ENCODE measurements around the gene RPTOR.

RPTOR gene

DNA sequence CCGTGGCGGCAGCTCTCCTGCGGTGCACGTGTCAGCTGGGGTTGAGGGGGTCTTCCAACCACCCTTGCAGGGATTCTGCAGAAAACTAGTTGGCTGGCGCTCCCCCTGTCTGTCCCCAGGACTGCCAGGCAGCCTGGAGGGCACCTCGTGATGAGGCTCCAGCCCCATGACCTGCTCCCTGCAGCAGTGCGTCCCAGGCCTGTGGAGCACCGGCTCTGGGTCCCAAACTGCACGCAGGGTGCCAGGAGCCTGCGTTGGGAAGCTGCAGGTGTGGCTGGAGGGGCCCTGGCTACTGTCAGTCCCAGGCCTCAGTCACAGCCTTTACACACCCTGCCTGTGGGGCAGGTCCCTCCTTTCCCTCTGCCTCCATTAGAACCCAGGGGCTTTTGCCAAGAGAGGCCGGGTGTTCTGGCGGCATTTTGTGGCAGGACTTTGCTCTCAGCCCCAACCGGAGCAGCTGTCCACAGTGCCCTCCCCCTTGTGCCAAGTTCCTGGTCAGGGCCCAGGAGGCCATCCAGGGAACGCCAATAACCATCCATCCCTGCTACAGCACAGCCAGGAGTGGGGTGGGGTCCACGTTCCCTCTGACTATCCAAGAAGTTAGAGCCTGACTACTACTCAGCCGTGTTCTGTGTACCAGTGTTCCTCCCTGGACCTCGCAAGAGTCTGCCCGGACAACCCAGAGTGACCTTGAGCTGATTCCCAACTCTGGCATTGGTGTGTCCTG lies 456.2 kb downstream of the RPTOR start:
- Histone ChIP-seq H3K4me3 (ENCODE audit: low read depth, low read length) (no peak overlapping the region), H3K36me3 (ENCODE audit: control insufficient read depth in 2 of 2, insufficient read depth in 1 of 2, low read length in 2 of 2) (peaks cover 0 to 45% of the 10 kb centered on the region in 2 experiments; a peak in 2 of 3 replicates), H3K27ac (ENCODE audit: extremely low read depth, low read depth, low read length) (no peak overlapping the region), H3K4me1 (ENCODE audit: control insufficient read depth, insufficient read depth, low read length) (peaks cover 10% of the 10 kb centered on the region), H3K9me3 (ENCODE audit: control insufficient read depth, insufficient read depth, low read depth, low read length) (no peaks in the 10 kb centered on the region)
- peak; percentile 25; the same call in 1 of the 2 replicates for TF ChIP-seq ZIC2 (tag by site-specific recombination; IDR thresholded peaks at IDR 0.05)
- TF ChIP-seq ZFP69B (tag by site-specific recombination; IDR thresholded peaks at IDR 0.05) = peak; percentile 34; the same call in 1 of the 2 replicates
- TF ChIP-seq, protein P1, sequence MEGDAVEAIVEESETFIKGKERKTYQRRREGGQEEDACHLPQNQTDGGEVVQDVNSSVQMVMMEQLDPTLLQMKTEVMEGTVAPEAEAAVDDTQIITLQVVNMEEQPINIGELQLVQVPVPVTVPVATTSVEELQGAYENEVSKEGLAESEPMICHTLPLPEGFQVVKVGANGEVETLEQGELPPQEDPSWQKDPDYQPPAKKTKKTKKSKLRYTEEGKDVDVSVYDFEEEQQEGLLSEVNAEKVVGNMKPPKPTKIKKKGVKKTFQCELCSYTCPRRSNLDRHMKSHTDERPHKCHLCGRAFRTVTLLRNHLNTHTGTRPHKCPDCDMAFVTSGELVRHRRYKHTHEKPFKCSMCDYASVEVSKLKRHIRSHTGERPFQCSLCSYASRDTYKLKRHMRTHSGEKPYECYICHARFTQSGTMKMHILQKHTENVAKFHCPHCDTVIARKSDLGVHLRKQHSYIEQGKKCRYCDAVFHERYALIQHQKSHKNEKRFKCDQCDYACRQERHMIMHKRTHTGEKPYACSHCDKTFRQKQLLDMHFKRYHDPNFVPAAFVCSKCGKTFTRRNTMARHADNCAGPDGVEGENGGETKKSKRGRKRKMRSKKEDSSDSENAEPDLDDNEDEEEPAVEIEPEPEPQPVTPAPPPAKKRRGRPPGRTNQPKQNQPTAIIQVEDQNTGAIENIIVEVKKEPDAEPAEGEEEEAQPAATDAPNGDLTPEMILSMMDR (tag by site-specific recombination; IDR thresholded peaks at IDR 0.05) = no peak
- POLR2A ChIA-PET = no interaction called here
- CTCF ChIA-PET = interaction anchor here (1.1 kb wide), 1 partner anchor 18 kb away, joined by 3 read pairs; no protein-coding TSS in a partner anchor

DNA sequence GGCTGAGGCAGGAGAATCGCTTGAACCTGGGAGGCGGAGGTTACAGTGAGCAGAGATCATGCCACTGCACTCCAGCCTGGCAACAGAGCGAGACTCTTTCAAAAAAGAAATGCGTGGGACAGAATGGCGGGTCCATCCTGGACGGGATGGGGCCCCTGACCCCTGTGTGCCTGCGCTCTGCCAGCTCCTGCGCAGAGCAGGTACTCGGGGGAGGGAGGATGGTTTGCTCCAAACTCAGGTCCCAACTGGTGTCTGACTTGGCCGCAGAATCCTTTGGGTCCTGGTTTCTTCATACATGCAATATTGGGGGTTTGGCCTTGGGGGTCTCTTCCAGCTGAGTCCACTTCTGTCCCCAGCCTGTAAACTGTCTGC lies 457.4 kb downstream of the RPTOR start:
- 0 out of 2 replicates have a peak, but pooled peaks have one; percentile 3 for TF ChIP-seq ZFHX2 (tag by site-specific recombination; conservative IDR thresholded peaks at IDR 0.05)
- TF ChIP-seq, protein P2, sequence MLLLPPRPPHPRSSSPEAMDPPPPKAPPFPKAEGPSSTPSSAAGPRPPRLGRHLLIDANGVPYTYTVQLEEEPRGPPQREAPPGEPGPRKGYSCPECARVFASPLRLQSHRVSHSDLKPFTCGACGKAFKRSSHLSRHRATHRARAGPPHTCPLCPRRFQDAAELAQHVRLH (tag by site-specific recombination; IDR thresholded peaks at IDR 0.05) = no peak
- Histone ChIP-seq H3K27ac (ENCODE audit: extremely low read depth, low read depth, low read length) (no peak overlapping the region), H3K36me3 (ENCODE audit: control insufficient read depth in 2 of 2, insufficient read depth in 1 of 2, low read length in 2 of 2) (peaks cover 0 to 34% of the 10 kb centered on the region in 2 experiments; a peak in 1 of 3 replicates), H3K9me3 (ENCODE audit: control insufficient read depth, insufficient read depth, low read depth, low read length) (no peaks in the 10 kb centered on the region), H3K4me3 (ENCODE audit: low read depth, low read length) (no peak overlapping the region), H3K4me1 (ENCODE audit: control insufficient read depth, insufficient read depth, low read length) (peaks cover 10% of the 10 kb centered on the region)
- POLR2A ChIA-PET = interaction anchor here (1.2 to 2.7 kb wide), 2 partner anchors 21 to 33 kb away, joined by 3 to 6 read pairs; partner anchors contain the start of gene BAIAP2
- CTCF ChIA-PET = interaction anchor here (0.5 to 1.2 kb wide), 3 partner anchors 17 to 96 kb away, joined by 3 to 5 read pairs (median 4); no protein-coding TSS in a partner anchor

DNA sequence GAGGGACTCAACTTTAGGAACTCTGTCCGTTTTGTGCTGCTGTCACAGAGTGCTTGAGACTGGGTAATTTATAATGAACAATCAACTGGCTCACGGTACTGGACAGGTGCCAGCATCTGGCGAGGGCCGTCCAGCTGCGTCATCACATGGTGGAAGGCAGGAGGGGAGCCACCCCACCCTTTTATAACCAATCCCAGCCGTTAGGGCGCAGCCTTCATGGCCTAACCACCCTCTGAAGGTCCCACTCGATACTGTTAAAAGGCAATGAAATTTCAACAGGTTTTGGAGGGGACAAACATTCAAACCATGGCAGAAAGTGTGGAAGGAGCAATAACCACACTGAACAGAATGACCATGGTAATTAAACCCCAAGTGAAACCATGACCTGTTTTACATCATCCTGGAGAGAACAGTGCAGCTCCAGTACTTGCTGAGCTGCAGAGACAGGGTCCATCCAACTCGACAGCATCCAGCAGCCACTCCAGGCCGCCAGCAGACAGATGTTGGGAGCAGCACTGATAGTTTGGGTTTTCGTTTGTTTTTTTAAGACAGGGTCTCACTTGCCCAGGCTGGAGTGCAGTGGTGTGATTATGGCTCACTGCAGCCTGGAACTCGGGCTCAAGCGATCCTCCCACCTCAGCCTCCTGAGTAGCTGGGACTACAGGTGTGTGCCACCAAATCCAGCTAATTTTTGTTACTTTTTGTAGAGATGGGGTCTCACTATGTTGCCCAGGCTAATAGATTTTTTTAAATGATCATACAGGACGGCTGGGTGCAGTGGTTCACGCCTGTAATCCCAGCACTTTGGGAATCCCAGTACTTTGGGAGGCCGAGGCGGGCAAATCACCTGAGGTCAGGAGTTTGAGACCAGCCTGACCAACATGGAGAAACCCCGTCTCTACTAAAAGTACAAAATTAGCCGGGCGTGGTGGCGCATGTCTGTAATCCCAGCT lies 458.0 kb downstream of the RPTOR start:
- POLR2A ChIA-PET = interaction anchor here (1.2 to 2.7 kb wide), 2 partner anchors 21 to 32 kb away, joined by 3 to 6 read pairs; partner anchors contain the start of gene BAIAP2
- no peaks in the 10 kb centered on the region for H3K9me3 ChIP-seq (ENCODE audit: control insufficient read depth, insufficient read depth, low read depth, low read length)
- CTCF ChIA-PET = interaction anchor here (0.5 to 1.2 kb wide), 3 partner anchors 16 to 95 kb away, joined by 3 to 5 read pairs (median 4); no protein-coding TSS in a partner anchor
- TF ChIP-seq ZSCAN16 (tag by site-specific recombination; IDR thresholded peaks at IDR 0.05) (no peak), ZNF174 (tag by site-specific recombination; IDR thresholded peaks at IDR 0.05) (no peak), SP7 (tag by site-specific recombination; IDR thresholded peaks at IDR 0.05) (peak; percentile 67), ZNF423 (tag by site-specific recombination; IDR thresholded peaks at IDR 0.05) (no peak), BCL11A (tag by site-specific recombination; IDR thresholded peaks at IDR 0.05; ENCODE audit: low read depth) (no peak), ZNF132 (tag by site-specific recombination; IDR thresholded peaks at IDR 0.05; ENCODE audit: borderline replicate concordance) (no peak), SCRT1 (tag by site-specific recombination; IDR thresholded peaks at IDR 0.05; ENCODE audit: borderline replicate concordance) (0 out of 2 replicates have a peak, but pooled peaks have one; percentile 23), PRDM1 (tag by site-specific recombination; IDR thresholded peaks at IDR 0.05) (peak; percentile 41; the same call in 1 of the 2 replicates), TRIM28 (IDR thresholded peaks at IDR 0.05; ENCODE audit: borderline replicate concordance, low read length) (no peak; the same call in 1 of the 2 replicates)
- TF ChIP-seq, protein P3, sequence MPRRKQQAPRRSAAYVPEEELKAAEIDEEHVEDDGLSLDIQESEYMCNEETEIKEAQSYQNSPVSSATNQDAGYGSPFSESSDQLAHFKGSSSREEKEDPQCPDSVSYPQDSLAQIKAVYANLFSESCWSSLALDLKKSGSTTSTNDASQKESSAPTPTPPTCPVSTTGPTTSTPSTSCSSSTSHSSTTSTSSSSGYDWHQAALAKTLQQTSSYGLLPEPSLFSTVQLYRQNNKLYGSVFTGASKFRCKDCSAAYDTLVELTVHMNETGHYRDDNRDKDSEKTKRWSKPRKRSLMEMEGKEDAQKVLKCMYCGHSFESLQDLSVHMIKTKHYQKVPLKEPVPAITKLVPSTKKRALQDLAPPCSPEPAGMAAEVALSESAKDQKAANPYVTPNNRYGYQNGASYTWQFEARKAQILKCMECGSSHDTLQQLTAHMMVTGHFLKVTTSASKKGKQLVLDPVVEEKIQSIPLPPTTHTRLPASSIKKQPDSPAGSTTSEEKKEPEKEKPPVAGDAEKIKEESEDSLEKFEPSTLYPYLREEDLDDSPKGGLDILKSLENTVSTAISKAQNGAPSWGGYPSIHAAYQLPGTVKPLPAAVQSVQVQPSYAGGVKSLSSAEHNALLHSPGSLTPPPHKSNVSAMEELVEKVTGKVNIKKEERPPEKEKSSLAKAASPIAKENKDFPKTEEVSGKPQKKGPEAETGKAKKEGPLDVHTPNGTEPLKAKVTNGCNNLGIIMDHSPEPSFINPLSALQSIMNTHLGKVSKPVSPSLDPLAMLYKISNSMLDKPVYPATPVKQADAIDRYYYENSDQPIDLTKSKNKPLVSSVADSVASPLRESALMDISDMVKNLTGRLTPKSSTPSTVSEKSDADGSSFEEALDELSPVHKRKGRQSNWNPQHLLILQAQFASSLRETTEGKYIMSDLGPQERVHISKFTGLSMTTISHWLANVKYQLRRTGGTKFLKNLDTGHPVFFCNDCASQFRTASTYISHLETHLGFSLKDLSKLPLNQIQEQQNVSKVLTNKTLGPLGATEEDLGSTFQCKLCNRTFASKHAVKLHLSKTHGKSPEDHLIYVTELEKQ (tag by site-specific recombination; IDR thresholded peaks at IDR 0.05; ENCODE audit: borderline replicate concordance) = 0 out of 2 replicates have a peak, but pooled peaks have one; percentile 21
- TF ChIP-seq, protein P4, sequence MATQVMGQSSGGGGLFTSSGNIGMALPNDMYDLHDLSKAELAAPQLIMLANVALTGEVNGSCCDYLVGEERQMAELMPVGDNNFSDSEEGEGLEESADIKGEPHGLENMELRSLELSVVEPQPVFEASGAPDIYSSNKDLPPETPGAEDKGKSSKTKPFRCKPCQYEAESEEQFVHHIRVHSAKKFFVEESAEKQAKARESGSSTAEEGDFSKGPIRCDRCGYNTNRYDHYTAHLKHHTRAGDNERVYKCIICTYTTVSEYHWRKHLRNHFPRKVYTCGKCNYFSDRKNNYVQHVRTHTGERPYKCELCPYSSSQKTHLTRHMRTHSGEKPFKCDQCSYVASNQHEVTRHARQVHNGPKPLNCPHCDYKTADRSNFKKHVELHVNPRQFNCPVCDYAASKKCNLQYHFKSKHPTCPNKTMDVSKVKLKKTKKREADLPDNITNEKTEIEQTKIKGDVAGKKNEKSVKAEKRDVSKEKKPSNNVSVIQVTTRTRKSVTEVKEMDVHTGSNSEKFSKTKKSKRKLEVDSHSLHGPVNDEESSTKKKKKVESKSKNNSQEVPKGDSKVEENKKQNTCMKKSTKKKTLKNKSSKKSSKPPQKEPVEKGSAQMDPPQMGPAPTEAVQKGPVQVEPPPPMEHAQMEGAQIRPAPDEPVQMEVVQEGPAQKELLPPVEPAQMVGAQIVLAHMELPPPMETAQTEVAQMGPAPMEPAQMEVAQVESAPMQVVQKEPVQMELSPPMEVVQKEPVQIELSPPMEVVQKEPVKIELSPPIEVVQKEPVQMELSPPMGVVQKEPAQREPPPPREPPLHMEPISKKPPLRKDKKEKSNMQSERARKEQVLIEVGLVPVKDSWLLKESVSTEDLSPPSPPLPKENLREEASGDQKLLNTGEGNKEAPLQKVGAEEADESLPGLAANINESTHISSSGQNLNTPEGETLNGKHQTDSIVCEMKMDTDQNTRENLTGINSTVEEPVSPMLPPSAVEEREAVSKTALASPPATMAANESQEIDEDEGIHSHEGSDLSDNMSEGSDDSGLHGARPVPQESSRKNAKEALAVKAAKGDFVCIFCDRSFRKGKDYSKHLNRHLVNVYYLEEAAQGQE (tag by site-specific recombination; IDR thresholded peaks at IDR 0.05) = no peak

More for the DNA sequence above, 458.0 kb downstream of the RPTOR start:
- peaks cover 10% of the 10 kb centered on the region for H3K4me1 ChIP-seq (ENCODE audit: control insufficient read depth, insufficient read depth, low read length)
- no peak overlapping the region for H3K4me3 ChIP-seq (ENCODE audit: low read depth, low read length)
- peaks cover 0 to 27% of the 10 kb centered on the region in 2 experiments; a peak in 1 of 3 replicates for H3K36me3 ChIP-seq (ENCODE audit: control insufficient read depth in 2 of 2, insufficient read depth in 1 of 2, low read length in 2 of 2)
- no peak overlapping the region for H3K27ac ChIP-seq (ENCODE audit: extremely low read depth, low read depth, low read length)
